ENCODE results near the gene CLNK. TPM values are rescaled to one million over a fixed set of nuclear protein-coding genes. Genes with fewer than 3 reads are reported as not detected.

Gene CLNK
- total and polyA plus RNA-seq, 2 of the 8 experiments (the other 6 are each of a cell fraction or from before 2014, with no cell fraction given), result not detected

- TF ChIP-seq, protein P1, sequence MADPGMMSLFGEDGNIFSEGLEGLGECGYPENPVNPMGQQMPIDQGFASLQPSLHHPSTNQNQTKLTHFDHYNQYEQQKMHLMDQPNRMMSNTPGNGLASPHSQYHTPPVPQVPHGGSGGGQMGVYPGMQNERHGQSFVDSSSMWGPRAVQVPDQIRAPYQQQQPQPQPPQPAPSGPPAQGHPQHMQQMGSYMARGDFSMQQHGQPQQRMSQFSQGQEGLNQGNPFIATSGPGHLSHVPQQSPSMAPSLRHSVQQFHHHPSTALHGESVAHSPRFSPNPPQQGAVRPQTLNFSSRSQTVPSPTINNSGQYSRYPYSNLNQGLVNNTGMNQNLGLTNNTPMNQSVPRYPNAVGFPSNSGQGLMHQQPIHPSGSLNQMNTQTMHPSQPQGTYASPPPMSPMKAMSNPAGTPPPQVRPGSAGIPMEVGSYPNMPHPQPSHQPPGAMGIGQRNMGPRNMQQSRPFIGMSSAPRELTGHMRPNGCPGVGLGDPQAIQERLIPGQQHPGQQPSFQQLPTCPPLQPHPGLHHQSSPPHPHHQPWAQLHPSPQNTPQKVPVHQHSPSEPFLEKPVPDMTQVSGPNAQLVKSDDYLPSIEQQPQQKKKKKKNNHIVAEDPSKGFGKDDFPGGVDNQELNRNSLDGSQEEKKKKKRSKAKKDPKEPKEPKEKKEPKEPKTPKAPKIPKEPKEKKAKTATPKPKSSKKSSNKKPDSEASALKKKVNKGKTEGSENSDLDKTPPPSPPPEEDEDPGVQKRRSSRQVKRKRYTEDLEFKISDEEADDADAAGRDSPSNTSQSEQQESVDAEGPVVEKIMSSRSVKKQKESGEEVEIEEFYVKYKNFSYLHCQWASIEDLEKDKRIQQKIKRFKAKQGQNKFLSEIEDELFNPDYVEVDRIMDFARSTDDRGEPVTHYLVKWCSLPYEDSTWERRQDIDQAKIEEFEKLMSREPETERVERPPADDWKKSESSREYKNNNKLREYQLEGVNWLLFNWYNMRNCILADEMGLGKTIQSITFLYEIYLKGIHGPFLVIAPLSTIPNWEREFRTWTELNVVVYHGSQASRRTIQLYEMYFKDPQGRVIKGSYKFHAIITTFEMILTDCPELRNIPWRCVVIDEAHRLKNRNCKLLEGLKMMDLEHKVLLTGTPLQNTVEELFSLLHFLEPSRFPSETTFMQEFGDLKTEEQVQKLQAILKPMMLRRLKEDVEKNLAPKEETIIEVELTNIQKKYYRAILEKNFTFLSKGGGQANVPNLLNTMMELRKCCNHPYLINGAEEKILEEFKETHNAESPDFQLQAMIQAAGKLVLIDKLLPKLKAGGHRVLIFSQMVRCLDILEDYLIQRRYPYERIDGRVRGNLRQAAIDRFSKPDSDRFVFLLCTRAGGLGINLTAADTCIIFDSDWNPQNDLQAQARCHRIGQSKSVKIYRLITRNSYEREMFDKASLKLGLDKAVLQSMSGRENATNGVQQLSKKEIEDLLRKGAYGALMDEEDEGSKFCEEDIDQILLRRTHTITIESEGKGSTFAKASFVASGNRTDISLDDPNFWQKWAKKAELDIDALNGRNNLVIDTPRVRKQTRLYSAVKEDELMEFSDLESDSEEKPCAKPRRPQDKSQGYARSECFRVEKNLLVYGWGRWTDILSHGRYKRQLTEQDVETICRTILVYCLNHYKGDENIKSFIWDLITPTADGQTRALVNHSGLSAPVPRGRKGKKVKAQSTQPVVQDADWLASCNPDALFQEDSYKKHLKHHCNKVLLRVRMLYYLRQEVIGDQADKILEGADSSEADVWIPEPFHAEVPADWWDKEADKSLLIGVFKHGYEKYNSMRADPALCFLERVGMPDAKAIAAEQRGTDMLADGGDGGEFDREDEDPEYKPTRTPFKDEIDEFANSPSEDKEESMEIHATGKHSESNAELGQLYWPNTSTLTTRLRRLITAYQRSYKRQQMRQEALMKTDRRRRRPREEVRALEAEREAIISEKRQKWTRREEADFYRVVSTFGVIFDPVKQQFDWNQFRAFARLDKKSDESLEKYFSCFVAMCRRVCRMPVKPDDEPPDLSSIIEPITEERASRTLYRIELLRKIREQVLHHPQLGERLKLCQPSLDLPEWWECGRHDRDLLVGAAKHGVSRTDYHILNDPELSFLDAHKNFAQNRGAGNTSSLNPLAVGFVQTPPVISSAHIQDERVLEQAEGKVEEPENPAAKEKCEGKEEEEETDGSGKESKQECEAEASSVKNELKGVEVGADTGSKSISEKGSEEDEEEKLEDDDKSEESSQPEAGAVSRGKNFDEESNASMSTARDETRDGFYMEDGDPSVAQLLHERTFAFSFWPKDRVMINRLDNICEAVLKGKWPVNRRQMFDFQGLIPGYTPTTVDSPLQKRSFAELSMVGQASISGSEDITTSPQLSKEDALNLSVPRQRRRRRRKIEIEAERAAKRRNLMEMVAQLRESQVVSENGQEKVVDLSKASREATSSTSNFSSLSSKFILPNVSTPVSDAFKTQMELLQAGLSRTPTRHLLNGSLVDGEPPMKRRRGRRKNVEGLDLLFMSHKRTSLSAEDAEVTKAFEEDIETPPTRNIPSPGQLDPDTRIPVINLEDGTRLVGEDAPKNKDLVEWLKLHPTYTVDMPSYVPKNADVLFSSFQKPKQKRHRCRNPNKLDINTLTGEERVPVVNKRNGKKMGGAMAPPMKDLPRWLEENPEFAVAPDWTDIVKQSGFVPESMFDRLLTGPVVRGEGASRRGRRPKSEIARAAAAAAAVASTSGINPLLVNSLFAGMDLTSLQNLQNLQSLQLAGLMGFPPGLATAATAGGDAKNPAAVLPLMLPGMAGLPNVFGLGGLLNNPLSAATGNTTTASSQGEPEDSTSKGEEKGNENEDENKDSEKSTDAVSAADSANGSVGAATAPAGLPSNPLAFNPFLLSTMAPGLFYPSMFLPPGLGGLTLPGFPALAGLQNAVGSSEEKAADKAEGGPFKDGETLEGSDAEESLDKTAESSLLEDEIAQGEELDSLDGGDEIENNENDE (IDR thresholded peaks at IDR 0.05; ENCODE audit: insufficient replicate concordance, low read length), result no peak
- TF ChIP-seq RNF2 (IDR thresholded peaks at IDR 0.05; ENCODE audit: borderline replicate concordance, low read depth, low read length, missing control alignments, poor library complexity, severe bottlenecking), result no peak
- no peak for TF ChIP-seq CHD1 (IDR thresholded peaks at IDR 0.05; ENCODE audit: low read depth, low read length)
- TF ChIP-seq SIN3A (conservative IDR thresholded peaks at IDR 0.05 in 1 of 2, IDR thresholded peaks at IDR 0.05 in 1 of 2; ENCODE audit: low read depth in 1 of 2, low read length in 2 of 2), result no peak
- TF ChIP-seq CTBP2 (IDR thresholded peaks at IDR 0.05; ENCODE audit: borderline replicate concordance, insufficient read depth, insufficient read length, low read length), result no peak
- TF ChIP-seq BACH1 (IDR thresholded peaks at IDR 0.05; ENCODE audit: low read length), result no peak
- no peak for TF ChIP-seq HDAC6 (IDR thresholded peaks at IDR 0.05; ENCODE audit: low read depth, low read length)
- TF ChIP-seq GABPA (IDR thresholded peaks at IDR 0.05; ENCODE audit: borderline replicate concordance, insufficient read depth, low read length), result no peak
- TF ChIP-seq BCL11A (IDR thresholded peaks at IDR 0.05; ENCODE audit: low read depth in 2 of 2, low read length in 2 of 2), result no peak
- TF ChIP-seq NRF1 (IDR thresholded peaks at IDR 0.05; ENCODE audit: low read depth, low read length), result no peak
- no peak for TF ChIP-seq RBBP5 (IDR thresholded peaks at IDR 0.05; ENCODE audit: borderline replicate concordance, low read depth, low read length)
Measured at GRCh38 chr4:10587697-10588096, 96.9 kb downstream of the CLNK start (continued).
